GM21529 (cell line): Measurements from ENCODE around the gene KRTAP10-6.
"Not testable (repeated sequence)": the region's sequence is repeated elsewhere in the genome, so short reads cannot be mapped to it uniquely, and the experiment has no call there.

Experiments used
- ATAC-seq: cut with Tn5 transposase; IDR thresholded peaks from one replicate; pipeline ENCODE4 v1.9.1; 2021; ENCODE audit not compliant: unreplicated experiment

Gene KRTAP10-6

GRCh38 chr21:44579056-44579832 lies 13.1 kb downstream of the KRTAP10-6 start:
- no peak for ATAC-seq

- no peak for ATAC-seq
These were observed 13.8 kb downstream of the KRTAP10-6 start for GRCh38 chr21:44578371-44579055.

- no peak for ATAC-seq
These were observed 16.3 kb downstream of the KRTAP10-6 start for GRCh38 chr21:44576025-44576420.

GRCh38 chr21:44575307-44576024 lies 16.8 kb downstream of the KRTAP10-6 start:
- ATAC-seq = no peak

- no peak for ATAC-seq
These were observed 17.6 kb downstream of the KRTAP10-6 start for GRCh38 chr21:44574457-44575306.

GRCh38 chr21:44573630-44574456 lies 18.5 kb downstream of the KRTAP10-6 start, which contains the start of gene KRTAP10-4:
Gene KRTAP10-4, plus strand, starts transcription at chr21:44573729. Its CDS starts 30 bp downstream, at chr21:44573759.
- ATAC-seq = not testable (repeated sequence)

- ATAC-seq = no peak
These were observed 19.2 kb downstream of the KRTAP10-6 start for GRCh38 chr21:44572959-44573583.

GRCh38 chr21:44571844-44572782 lies 20.2 kb downstream of the KRTAP10-6 start:
- no peak for ATAC-seq

GRCh38 chr21:44571296-44571695 lies 21.0 kb downstream of the KRTAP10-6 start:
- ATAC-seq = no peak

- no peak for ATAC-seq
These were observed 22.3 kb downstream of the KRTAP10-6 start for GRCh38 chr21:44569861-44570517.

GRCh38 chr21:44568667-44569556 lies 23.4 kb downstream of the KRTAP10-6 start:
- no peak for ATAC-seq

- no peak for ATAC-seq
These were observed 24.0 kb downstream of the KRTAP10-6 start for GRCh38 chr21:44568261-44568660.

- no peak for ATAC-seq
These were observed 24.7 kb downstream of the KRTAP10-6 start for GRCh38 chr21:44567481-44568171.

- no peak for ATAC-seq
These were observed 25.9 kb downstream of the KRTAP10-6 start for GRCh38 chr21:44566403-44566802.

GRCh38 chr21:44564886-44565598 lies 27.3 kb downstream of the KRTAP10-6 start:
- ATAC-seq = no peak

- no peak for ATAC-seq
These were observed 28.2 kb downstream of the KRTAP10-6 start for GRCh38 chr21:44564099-44564498.
